Measurements from ENCODE around the gene DEGS2.

- TF ChIP-seq EZH2 (IDR thresholded peaks at IDR 0.05; ENCODE audit: insufficient read depth, poor library complexity, severe bottlenecking) (no peak), EZH2phosphoT487 (IDR thresholded peaks at IDR 0.05; ENCODE audit: insufficient read depth, low read depth) (no peak)
Measured at GRCh38 chr14:100160534-100160916, 1.1 kb upstream of the DEGS2 start.
